Measurements from ENCODE around the gene ADCY3.

The ADCY3 gene

GRCh38 chr2:24855022-24855622, 64.9 kb downstream of the ADCY3 start:
- no peak for DNase-seq (ENCODE audit: insufficient read length, low spot score)
- no peak for FAIRE-seq
- TF ChIP-seq, protein P1, sequence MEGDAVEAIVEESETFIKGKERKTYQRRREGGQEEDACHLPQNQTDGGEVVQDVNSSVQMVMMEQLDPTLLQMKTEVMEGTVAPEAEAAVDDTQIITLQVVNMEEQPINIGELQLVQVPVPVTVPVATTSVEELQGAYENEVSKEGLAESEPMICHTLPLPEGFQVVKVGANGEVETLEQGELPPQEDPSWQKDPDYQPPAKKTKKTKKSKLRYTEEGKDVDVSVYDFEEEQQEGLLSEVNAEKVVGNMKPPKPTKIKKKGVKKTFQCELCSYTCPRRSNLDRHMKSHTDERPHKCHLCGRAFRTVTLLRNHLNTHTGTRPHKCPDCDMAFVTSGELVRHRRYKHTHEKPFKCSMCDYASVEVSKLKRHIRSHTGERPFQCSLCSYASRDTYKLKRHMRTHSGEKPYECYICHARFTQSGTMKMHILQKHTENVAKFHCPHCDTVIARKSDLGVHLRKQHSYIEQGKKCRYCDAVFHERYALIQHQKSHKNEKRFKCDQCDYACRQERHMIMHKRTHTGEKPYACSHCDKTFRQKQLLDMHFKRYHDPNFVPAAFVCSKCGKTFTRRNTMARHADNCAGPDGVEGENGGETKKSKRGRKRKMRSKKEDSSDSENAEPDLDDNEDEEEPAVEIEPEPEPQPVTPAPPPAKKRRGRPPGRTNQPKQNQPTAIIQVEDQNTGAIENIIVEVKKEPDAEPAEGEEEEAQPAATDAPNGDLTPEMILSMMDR (IDR thresholded peaks at IDR 0.05; ENCODE audit: insufficient read depth, missing control alignments): no peak

- DNase-seq (ENCODE audit: insufficient read length, low spot score) (no peak), FAIRE-seq (no peak)
- TF ChIP-seq, protein P1 (IDR thresholded peaks at IDR 0.05; ENCODE audit: insufficient read depth, missing control alignments): no peak
Measured at GRCh38 chr2:24853996-24854395, 66.0 kb downstream of the ADCY3 start.

- DNase-seq (ENCODE audit: insufficient read length, low spot score) (no peak), FAIRE-seq (no peak)
- TF ChIP-seq, protein P1 (IDR thresholded peaks at IDR 0.05; ENCODE audit: insufficient read depth, missing control alignments): no peak
Measured at GRCh38 chr2:24853046-24853445, 67.0 kb downstream of the ADCY3 start.

DNA sequence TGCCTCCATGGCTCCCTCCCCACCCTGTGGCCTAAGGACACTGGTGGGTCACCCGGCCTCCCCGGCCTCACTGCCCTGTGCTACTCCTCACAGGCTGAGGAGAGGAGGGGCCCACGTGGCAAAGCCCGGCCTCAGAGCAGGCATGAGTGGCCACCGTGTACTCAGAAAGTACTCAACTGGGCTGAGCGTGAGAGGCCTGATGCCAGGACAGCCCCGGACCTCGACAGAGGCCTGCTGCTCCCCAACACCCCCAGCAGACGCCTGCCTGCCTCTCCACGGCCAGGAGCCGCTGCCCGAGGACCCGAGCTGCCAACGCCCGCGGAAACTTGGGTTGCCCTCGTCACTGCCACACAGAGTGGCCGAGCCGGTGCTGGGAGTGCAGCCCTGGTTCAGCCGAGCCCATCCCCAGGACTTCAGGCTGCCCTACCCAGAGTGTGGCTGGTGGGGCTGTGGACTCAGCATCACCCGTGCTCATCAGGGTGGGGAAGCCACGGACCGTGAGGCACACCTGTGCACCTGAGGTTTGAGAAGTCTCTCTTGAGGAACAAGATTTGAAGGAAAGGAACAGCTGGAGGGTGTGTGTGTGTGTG, 67.5 kb downstream of the ADCY3 start:
- DNase-seq (ENCODE audit: insufficient read length, low spot score) (no peak), FAIRE-seq (no peak)
- TF ChIP-seq, protein P1 (IDR thresholded peaks at IDR 0.05; ENCODE audit: insufficient read depth, missing control alignments): no peak

DNA sequence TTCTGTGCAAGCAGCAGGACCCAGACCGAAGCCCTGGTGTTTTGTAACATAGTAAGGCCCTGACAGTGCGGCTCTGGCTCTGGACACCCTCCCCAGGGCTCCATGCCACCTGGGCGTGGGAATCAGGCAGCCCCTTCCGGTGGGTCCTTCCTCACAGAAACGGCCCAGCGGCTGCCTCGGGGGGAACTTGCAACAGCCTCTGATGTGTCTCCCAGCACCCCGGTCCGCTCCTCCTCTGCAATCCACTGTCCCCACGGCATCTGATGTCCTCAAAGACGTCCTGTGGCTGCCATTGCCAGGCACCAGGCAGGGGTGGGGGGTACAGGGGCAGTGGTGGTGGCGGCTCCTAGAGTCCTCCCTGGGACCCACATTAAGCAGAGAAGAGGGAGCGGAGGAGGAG, 68.0 kb downstream of the ADCY3 start:
- TF ChIP-seq, protein P1 (IDR thresholded peaks at IDR 0.05; ENCODE audit: insufficient read depth, missing control alignments): no peak
- FAIRE-seq (no peak), DNase-seq (ENCODE audit: insufficient read length, low spot score) (no peak)

GRCh38 chr2:24850944-24851343, 69.1 kb downstream of the ADCY3 start:
- TF ChIP-seq, protein P1 (IDR thresholded peaks at IDR 0.05; ENCODE audit: insufficient read depth, missing control alignments): no peak
- no peak for FAIRE-seq

GRCh38 chr2:24845691-24846090, 74.3 kb downstream of the ADCY3 start:
- DNase-seq (ENCODE audit: insufficient read length, low spot score) (no peak), FAIRE-seq (no peak)
- TF ChIP-seq, protein P1 (IDR thresholded peaks at IDR 0.05; ENCODE audit: insufficient read depth, missing control alignments): no peak

More at GRCh38 chr2:24850944-24851343, 69.1 kb downstream of the ADCY3 start:
- no peak for DNase-seq (ENCODE audit: insufficient read length, low spot score)

All from D721Med (cell line).